ENCODE data around the gene SLC2A13. TPM values are rescaled to one million over a fixed set of nuclear protein-coding genes. Genes with fewer than 3 reads are reported as not detected.

SLC2A13 gene
- total and polyA plus RNA-seq, 3 donors from 2014 or later, result 3.3 to 19.8 (median 18.0) TPM

DNA sequence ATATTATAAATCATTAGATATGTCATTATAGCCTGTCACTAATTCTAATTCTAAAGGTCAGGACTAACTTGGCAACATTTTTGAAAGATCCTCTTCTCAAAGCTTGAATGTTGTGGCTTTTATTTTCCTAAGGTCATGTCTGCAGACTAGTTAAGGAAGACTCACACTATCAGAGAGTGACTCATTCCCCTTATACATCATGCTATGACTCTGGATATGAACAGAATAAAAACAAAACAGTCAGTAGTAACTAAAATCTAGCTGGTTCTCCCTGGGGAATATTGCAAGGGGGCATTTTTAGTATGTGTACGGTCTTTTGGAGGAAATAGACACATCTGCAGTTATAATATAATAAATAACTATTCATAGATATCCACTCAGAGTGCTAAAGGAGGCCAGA lies 170.6 kb downstream of the SLC2A13 start:
- Histone ChIP-seq H3K4me3 (no peak overlapping the region), H3K27me3 (no peaks in the 10 kb centered on the region), H3K27ac (no peak overlapping the region), H3K4me1 (no peaks in the 10 kb centered on the region), H3K36me3 (ENCODE audit: low read depth, missing control alignments) (no peaks in the 10 kb centered on the region), H3K9me3 (no peaks in the 10 kb centered on the region)
- 83 to 87% methylated on average over 1 of the region's 1 CpG for WGBS, 2 donors
- no peak for DNase-seq
- intact Hi-C loops (cut with DNase I; ENCODE audit: low total_unique reads), result no loop called here
- TF ChIP-seq POLR2A (IDR thresholded peaks at IDR 0.05), result no peak
- TF ChIP-seq CTCF (IDR thresholded peaks at IDR 0.05), result no peak

- no peaks in the 10 kb centered on the region for H3K9me3 ChIP-seq
- H3K36me3 ChIP-seq (ENCODE audit: low read depth, missing control alignments), result no peaks in the 10 kb centered on the region
- H3K4me1 ChIP-seq, result no peaks in the 10 kb centered on the region
- intact Hi-C loops (cut with DNase I; ENCODE audit: low total_unique reads), result no loop called here
- no peak overlapping the region for H3K27ac ChIP-seq
- no peak for TF ChIP-seq POLR2A (IDR thresholded peaks at IDR 0.05)
- no peak for TF ChIP-seq CTCF (IDR thresholded peaks at IDR 0.05)
- H3K4me3 ChIP-seq, result no peak overlapping the region
- H3K27me3 ChIP-seq, result no peaks in the 10 kb centered on the region
- no peak for DNase-seq
These were observed 174.0 kb downstream of the SLC2A13 start for GRCh38 chr12:39931857-39932256.

GRCh38 chr12:39931231-39931630 lies 174.7 kb downstream of the SLC2A13 start:
- H3K4me1 ChIP-seq, result no peaks in the 10 kb centered on the region
- no peaks in the 10 kb centered on the region for H3K9me3 ChIP-seq
- no peak overlapping the region for H3K27ac ChIP-seq
- TF ChIP-seq CTCF (IDR thresholded peaks at IDR 0.05) (no peak), POLR2A (IDR thresholded peaks at IDR 0.05) (no peak)
- no peak for DNase-seq
- intact Hi-C loops (cut with DNase I; ENCODE audit: low total_unique reads), result no loop called here
- no peaks in the 10 kb centered on the region for H3K27me3 ChIP-seq
- no peaks in the 10 kb centered on the region for H3K36me3 ChIP-seq (ENCODE audit: low read depth, missing control alignments)
- 64 to 65% methylated on average over 4 of the region's 4 CpGs for WGBS, 2 donors
- no peak overlapping the region for H3K4me3 ChIP-seq

DNA sequence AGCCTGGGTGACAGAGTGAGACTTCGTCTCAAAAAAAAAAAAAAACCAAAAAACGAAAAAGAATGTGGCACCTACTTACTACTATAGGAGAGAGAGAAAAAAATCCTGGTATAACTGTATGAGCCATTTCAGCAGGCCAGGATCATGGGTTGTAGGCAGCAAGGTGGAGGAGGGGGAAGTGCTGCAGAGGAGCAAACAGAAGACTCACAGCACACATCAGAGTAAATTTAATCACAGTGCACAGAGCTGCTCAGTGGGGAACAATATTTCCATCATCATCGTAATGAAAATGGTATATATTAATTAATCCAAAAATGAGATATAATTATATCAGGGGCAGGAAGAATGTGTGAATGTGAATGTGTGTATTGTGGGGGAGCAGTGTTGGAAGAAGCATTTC lies 175.8 kb downstream of the SLC2A13 start:
- Histone ChIP-seq H3K4me3 (no peak overlapping the region), H3K36me3 (ENCODE audit: low read depth, missing control alignments) (no peaks in the 10 kb centered on the region), H3K27ac (no peak overlapping the region), H3K4me1 (no peaks in the 10 kb centered on the region), H3K27me3 (no peaks in the 10 kb centered on the region), H3K9me3 (no peaks in the 10 kb centered on the region)
- no peak for TF ChIP-seq POLR2A (IDR thresholded peaks at IDR 0.05)
- TF ChIP-seq CTCF (IDR thresholded peaks at IDR 0.05), result no peak
- intact Hi-C loops (cut with DNase I; ENCODE audit: low total_unique reads), result no loop called here
- 71 to 81% methylated on average over 3 of the region's 3 CpGs for WGBS, 2 donors
- DNase-seq, result no peak

DNA sequence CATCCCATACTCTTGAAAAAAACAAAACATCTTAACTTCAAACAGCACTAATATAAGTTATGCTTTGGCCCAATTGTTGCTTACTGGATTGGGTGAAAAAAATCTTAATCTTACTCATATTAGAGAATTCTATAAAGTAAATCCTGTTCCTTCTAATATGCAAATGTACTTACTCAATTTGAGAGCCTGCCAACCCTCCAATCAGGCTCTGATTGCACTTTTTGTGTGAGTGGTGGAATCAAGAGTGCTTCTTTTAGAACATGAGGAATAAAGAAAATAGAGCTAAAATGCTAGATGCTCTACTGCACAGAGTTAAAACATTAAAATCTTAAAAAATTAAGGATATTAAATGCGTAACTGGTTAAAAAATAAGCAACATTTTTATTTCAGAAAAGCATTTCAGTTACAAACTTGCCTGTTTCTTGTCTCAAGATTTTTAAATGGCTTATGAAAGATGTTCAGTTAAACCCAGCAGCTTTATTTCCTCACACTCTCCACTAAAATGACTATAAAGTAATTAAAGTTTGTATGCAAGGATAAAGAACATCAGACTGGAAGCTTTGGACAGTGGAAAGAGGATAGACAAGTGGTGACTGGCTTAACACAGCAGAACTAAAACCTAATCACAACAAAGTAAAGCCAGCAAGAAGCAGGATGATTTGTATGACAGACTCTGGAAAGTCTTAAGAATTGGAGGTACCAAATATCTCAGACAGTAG lies 177.5 kb downstream of the SLC2A13 start:
- H3K4me1 ChIP-seq, result no peaks in the 10 kb centered on the region
- 80 to 91% methylated on average over 1 of the region's 1 CpG for WGBS, 2 donors
- TF ChIP-seq CTCF (IDR thresholded peaks at IDR 0.05) (no peak), POLR2A (IDR thresholded peaks at IDR 0.05) (no peak)
- intact Hi-C loops (cut with DNase I; ENCODE audit: low total_unique reads), result no loop called here
- no peaks in the 10 kb centered on the region for H3K9me3 ChIP-seq
- no peak overlapping the region for H3K4me3 ChIP-seq
- H3K36me3 ChIP-seq (ENCODE audit: low read depth, missing control alignments), result no peaks in the 10 kb centered on the region
- no peaks in the 10 kb centered on the region for H3K27me3 ChIP-seq
- DNase-seq, result no peak
- no peak overlapping the region for H3K27ac ChIP-seq

All from testis (tissue), 3 donors.